ENCODE results near the gene LRRC23.

DNA sequence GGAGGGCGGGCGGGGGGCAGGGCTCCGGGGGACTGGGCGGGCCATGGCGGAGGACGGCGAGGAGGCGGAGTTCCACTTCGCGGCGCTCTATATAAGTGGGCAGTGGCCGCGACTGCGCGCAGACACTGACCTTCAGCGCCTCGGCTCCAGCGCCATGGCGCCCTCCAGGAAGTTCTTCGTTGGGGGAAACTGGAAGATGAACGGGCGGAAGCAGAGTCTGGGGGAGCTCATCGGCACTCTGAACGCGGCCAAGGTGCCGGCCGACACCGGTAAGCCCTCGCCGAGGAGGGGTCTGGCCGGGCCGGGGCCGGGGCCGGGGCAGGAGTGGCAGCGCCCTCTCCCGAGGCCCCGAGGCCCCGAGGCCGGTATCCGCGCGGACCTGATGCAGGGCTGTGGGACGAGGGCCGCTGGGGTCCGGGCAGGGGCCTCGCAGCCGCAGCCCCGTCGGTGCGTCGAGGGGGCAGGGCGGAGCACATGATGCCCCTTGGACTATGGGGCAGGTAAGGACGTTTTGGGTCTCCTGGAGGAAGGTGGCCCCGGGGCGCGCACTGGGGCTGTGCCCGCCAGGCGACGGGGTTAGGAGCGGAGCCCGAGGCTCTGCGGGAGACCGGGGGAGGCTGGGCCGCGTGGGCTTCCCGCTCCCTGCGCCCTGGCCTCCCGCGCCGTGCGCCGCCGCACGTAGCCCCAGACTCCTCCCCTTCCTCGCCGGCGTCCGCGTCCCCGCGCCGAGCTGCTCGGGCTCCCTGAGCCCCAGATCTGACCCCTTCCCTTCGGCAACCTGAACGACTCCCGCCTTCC, 37.0 kb upstream of the LRRC23 start, which contains the start of gene TPI1:
- TF ChIP-seq, protein P1, sequence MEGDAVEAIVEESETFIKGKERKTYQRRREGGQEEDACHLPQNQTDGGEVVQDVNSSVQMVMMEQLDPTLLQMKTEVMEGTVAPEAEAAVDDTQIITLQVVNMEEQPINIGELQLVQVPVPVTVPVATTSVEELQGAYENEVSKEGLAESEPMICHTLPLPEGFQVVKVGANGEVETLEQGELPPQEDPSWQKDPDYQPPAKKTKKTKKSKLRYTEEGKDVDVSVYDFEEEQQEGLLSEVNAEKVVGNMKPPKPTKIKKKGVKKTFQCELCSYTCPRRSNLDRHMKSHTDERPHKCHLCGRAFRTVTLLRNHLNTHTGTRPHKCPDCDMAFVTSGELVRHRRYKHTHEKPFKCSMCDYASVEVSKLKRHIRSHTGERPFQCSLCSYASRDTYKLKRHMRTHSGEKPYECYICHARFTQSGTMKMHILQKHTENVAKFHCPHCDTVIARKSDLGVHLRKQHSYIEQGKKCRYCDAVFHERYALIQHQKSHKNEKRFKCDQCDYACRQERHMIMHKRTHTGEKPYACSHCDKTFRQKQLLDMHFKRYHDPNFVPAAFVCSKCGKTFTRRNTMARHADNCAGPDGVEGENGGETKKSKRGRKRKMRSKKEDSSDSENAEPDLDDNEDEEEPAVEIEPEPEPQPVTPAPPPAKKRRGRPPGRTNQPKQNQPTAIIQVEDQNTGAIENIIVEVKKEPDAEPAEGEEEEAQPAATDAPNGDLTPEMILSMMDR (conservative IDR thresholded peaks at IDR 0.05; ENCODE audit: low read depth, low read length): no peak
- no peak for TF ChIP-seq RCOR1 (IDR thresholded peaks at IDR 0.05; ENCODE audit: insufficient replicate concordance, low read length)
- peak; percentile 74 for TF ChIP-seq MXI1 (IDR thresholded peaks at IDR 0.05; ENCODE audit: borderline replicate concordance, low read depth, low read length)
- TF ChIP-seq RFX5 (IDR thresholded peaks at IDR 0.05; ENCODE audit: low read depth, low read length): no peak
- TF ChIP-seq POLR2A (IDR thresholded peaks at IDR 0.05; ENCODE audit: low read depth, low read length): peak; percentile 99
- TF ChIP-seq SMC3 (IDR thresholded peaks at IDR 0.05; ENCODE audit: low read depth, low read length): no peak
- no peak for TF ChIP-seq USF2 (IDR thresholded peaks at IDR 0.05; ENCODE audit: low read depth, low read length)
- no peak for TF ChIP-seq CEBPB (IDR thresholded peaks at IDR 0.05; ENCODE audit: low read depth, low read length)
- no peak for TF ChIP-seq BHLHE40 (IDR thresholded peaks at IDR 0.05; ENCODE audit: low read depth, low read length)
- 0 out of 2 replicates have a peak, but pooled peaks have one; percentile 17 for TF ChIP-seq MAZ (IDR thresholded peaks at IDR 0.05; ENCODE audit: borderline replicate concordance, low read depth, low read length)
- no peak for TF ChIP-seq MAFK (IDR thresholded peaks at IDR 0.05; ENCODE audit: low read depth, low read length)
- no peak for TF ChIP-seq RAD21 (IDR thresholded peaks at IDR 0.05; ENCODE audit: low read length)
- no peak for TF ChIP-seq NFE2L2 (IDR thresholded peaks at IDR 0.05; ENCODE audit: low read depth, low read length)
